ENCODE data around the gene NID1.
"Not testable (repeated sequence)": the region's sequence is repeated elsewhere in the genome, so short reads cannot be mapped to it uniquely, and the experiment has no call there.

DNA sequence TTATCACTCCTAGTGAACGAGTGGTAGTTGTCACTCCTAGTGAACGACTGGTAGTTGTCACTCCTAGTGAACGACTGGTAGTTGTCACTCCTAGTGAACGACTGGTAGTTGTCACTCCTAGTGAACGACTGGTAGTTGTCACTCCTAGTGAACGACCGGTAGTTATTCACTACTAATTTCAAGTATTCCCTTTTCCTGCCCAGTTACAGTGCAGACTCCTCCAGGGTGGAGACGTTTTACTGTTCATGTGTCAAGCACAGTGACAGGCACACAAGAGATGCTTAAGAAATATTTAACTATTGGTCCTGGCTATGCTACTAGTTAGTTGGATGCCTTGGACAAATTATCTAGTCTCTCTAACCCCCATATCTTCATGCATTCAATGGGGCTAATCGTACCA is 61.8 kb downstream of the NID1 start:
- TF ChIP-seq, protein P1, sequence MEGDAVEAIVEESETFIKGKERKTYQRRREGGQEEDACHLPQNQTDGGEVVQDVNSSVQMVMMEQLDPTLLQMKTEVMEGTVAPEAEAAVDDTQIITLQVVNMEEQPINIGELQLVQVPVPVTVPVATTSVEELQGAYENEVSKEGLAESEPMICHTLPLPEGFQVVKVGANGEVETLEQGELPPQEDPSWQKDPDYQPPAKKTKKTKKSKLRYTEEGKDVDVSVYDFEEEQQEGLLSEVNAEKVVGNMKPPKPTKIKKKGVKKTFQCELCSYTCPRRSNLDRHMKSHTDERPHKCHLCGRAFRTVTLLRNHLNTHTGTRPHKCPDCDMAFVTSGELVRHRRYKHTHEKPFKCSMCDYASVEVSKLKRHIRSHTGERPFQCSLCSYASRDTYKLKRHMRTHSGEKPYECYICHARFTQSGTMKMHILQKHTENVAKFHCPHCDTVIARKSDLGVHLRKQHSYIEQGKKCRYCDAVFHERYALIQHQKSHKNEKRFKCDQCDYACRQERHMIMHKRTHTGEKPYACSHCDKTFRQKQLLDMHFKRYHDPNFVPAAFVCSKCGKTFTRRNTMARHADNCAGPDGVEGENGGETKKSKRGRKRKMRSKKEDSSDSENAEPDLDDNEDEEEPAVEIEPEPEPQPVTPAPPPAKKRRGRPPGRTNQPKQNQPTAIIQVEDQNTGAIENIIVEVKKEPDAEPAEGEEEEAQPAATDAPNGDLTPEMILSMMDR (IDR thresholded peaks at IDR 0.05): not testable (repeated sequence)
- not testable (repeated sequence) for TF ChIP-seq POLR2A, EP300, POLR2AphosphoS5 (IDR thresholded peaks at IDR 0.05)

Data from suprapubic skin (tissue), 4 donors.